Endodermal cell (in vitro differentiated cells): ENCODE measurements around the gene DACH1. TPM values are rescaled to one million over a fixed set of nuclear protein-coding genes. Genes with fewer than 3 reads are reported as not detected.

Experiments used
- DNase-seq: peaks from one replicate; pipeline ENCODE4 v3.0.0-alpha.2; 2017
- H3K27ac ChIP-seq: 2 replicates; pipeline ENCODE4 v1.5.1; 2013; ENCODE audit warnings: mild to moderate bottlenecking, low read depth, low read length, moderate library complexity
- H3K27me3 ChIP-seq: 2 replicates; pipeline ENCODE4 v1.6.1; 2013; ENCODE audit warnings: mild to moderate bottlenecking, low read length, moderate library complexity; ENCODE audit not compliant: insufficient read depth, control insufficient read depth, poor library complexity, severe bottlenecking
- H3K36me3 ChIP-seq: 2 replicates; pipeline ENCODE4 v1.7.0; 2013; ENCODE audit warnings: mild to moderate bottlenecking, low read length, moderate library complexity; ENCODE audit not compliant: control insufficient read depth, insufficient read depth
- H3K4me1 ChIP-seq: one replicate; pipeline ENCODE4 v1.7.0; 2013; ENCODE audit warnings: low read length; ENCODE audit not compliant: control insufficient read depth, insufficient read depth
- H3K4me3 ChIP-seq: 2 replicates; pipeline ENCODE4 v1.5.1; 2013; ENCODE audit warnings: mild to moderate bottlenecking, low read length, moderate library complexity
- H3K9ac ChIP-seq: 2 replicates; pipeline ENCODE4 v1.6.1; 2013; ENCODE audit warnings: mild to moderate bottlenecking, low read length, moderate library complexity; ENCODE audit not compliant: poor library complexity, severe bottlenecking; ENCODE audit errors: extremely low read depth
- H3K9me3 ChIP-seq: 2 replicates; pipeline ENCODE4 v1.6.1; 2013; ENCODE audit warnings: mild to moderate bottlenecking, low read length, moderate library complexity; ENCODE audit not compliant: control insufficient read depth
- H3K27ac Mint-ChIP-seq: 2 replicates; pipeline ENCODE4 v1.8.0; 2020; ENCODE audit warnings: mixed read lengths
- H3K27me3 Mint-ChIP-seq: 2 replicates; pipeline ENCODE4 v1.8.0; 2021; ENCODE audit warnings: mild to moderate bottlenecking, mixed read lengths; ENCODE audit not compliant: insufficient read depth
- H3K36me3 Mint-ChIP-seq: 2 replicates; pipeline ENCODE4 v1.8.0; 2020; ENCODE audit warnings: low read depth, mixed read lengths
- H3K4me1 Mint-ChIP-seq: 2 replicates; pipeline ENCODE4 v1.8.0; 2020; ENCODE audit warnings: mixed read lengths
- H3K4me3 Mint-ChIP-seq: 2 replicates; pipeline ENCODE4 v1.8.0; 2020; ENCODE audit warnings: mild to moderate bottlenecking, moderate library complexity, mixed read lengths
- H3K9me3 Mint-ChIP-seq: 2 replicates; pipeline ENCODE4 v1.8.0; 2020; ENCODE audit warnings: mild to moderate bottlenecking, mixed read lengths
- CTCF ChIP-seq: fragments of 200-600 bp; sonication (generic); conservative IDR thresholded peaks from 2 replicates; pipeline ENCODE4 v1.5.0; 2021; ENCODE audit warnings: antibody characterized with exemption, mild to moderate bottlenecking
- WGBS, 2 experiments: methylation state at CpG; one replicate each; pipeline versions ENCODE4 v1.1.5 to v1.1.7; 2013; ENCODE audit warnings: missing lambda C conversion rate in 2 of 2, mixed read lengths in 1 of 2; ENCODE audit not compliant: insufficient coverage in 1 of 2, insufficient read length in 1 of 2; 5-methylcytosine and 5-hydroxymethylcytosine counted together
- total RNA-seq, 2 donors: library from RNA; stranded (reverse); fragmentation: NEBNext Ultra II Directional in 1 of 2; extraction: Animal tissue kit (Norgen Biotek cat#: 25700) in 1 of 2; gene quantifications; 2 replicates in 1 of 2; 3 replicates in 1 of 2; pipeline ENCODE4 v1.2.1, GENCODE V29; 2021

DACH1 gene
- total RNA-seq, 2 donors from 2014 or later: 0.81 to 1.2 TPM

GRCh38 chr13:71597150-71597549 is 269.9 kb downstream of the DACH1 start:
- Mint-ChIP-seq H3K36me3 (no peaks in the 10 kb centered on the region), H3K4me3 (no peak overlapping the region), H3K27me3 (no peaks in the 10 kb centered on the region), H3K9me3 (no peaks in the 10 kb centered on the region), H3K4me1 (no peaks in the 10 kb centered on the region), H3K27ac (no peak overlapping the region)
- Histone ChIP-seq H3K9me3 (no peaks in the 10 kb centered on the region), H3K27ac (no peak overlapping the region), H3K36me3 (no peaks in the 10 kb centered on the region), H3K4me3 (no peak overlapping the region), H3K9ac (no peak overlapping the region), H3K27me3 (no peaks in the 10 kb centered on the region), H3K4me1 (no peaks in the 10 kb centered on the region)
- no peak for DNase-seq
- WGBS, 2 experiments: 88% methylated on average over 1 of the region's 1 CpG; no CpG with 5 or more reads in 1 of the 2 experiments
- TF ChIP-seq CTCF: no peak

GRCh38 chr13:71596116-71596515 is 270.9 kb downstream of the DACH1 start:
- H3K27ac Mint-ChIP-seq: no peak overlapping the region
- Histone ChIP-seq H3K36me3 (no peaks in the 10 kb centered on the region), H3K27me3 (no peaks in the 10 kb centered on the region), H3K9ac (no peak overlapping the region), H3K9me3 (no peaks in the 10 kb centered on the region), H3K4me1 (no peaks in the 10 kb centered on the region), H3K27ac (no peak overlapping the region), H3K4me3 (no peak overlapping the region)
- no peaks in the 10 kb centered on the region for H3K27me3 Mint-ChIP-seq
- no peaks in the 10 kb centered on the region for H3K36me3 Mint-ChIP-seq
- DNase-seq: no peak
- no peaks in the 10 kb centered on the region for H3K4me1 Mint-ChIP-seq
- no peak overlapping the region for H3K4me3 Mint-ChIP-seq
- WGBS, 2 experiments: 95 to 98% methylated on average over 3 of the region's 3 CpGs
- no peaks in the 10 kb centered on the region for H3K9me3 Mint-ChIP-seq
- TF ChIP-seq CTCF: no peak

GRCh38 chr13:71593566-71593965 is 273.4 kb downstream of the DACH1 start:
- Mint-ChIP-seq H3K4me3 (no peak overlapping the region), H3K36me3 (no peaks in the 10 kb centered on the region), H3K27me3 (no peaks in the 10 kb centered on the region), H3K27ac (no peak overlapping the region), H3K4me1 (no peaks in the 10 kb centered on the region), H3K9me3 (no peaks in the 10 kb centered on the region)
- H3K4me3 ChIP-seq: no peak overlapping the region
- no peaks in the 10 kb centered on the region for H3K27me3 ChIP-seq
- H3K27ac ChIP-seq: no peak overlapping the region
- no peak overlapping the region for H3K9ac ChIP-seq
- no peak for TF ChIP-seq CTCF
- no peaks in the 10 kb centered on the region for H3K9me3 ChIP-seq
- no peak for DNase-seq
- H3K36me3 ChIP-seq: no peaks in the 10 kb centered on the region
- no peaks in the 10 kb centered on the region for H3K4me1 ChIP-seq
